ENCODE measurements around the gene TBC1D1.

The TBC1D1 gene

DNA sequence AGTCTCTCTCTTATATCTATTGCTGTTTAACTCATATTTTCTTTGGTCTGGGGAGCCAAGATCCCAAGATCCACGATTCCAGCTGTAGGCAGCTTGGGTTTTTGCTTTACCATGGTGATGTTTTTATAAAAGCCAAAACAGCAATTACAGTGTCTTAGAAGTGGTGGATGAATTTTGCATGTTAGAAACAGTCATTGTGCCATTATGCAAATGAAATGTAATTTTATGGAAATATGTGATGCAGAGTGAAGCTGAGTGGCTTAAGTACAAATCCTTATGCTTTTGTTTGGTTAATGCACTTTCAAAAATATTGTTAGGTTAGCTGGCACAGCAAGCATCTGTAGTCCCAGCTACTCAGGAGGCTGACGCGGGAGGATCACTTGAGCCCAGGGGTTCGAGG, 36.5 kb downstream of the TBC1D1 start:
- no peak for DNase-seq

DNA sequence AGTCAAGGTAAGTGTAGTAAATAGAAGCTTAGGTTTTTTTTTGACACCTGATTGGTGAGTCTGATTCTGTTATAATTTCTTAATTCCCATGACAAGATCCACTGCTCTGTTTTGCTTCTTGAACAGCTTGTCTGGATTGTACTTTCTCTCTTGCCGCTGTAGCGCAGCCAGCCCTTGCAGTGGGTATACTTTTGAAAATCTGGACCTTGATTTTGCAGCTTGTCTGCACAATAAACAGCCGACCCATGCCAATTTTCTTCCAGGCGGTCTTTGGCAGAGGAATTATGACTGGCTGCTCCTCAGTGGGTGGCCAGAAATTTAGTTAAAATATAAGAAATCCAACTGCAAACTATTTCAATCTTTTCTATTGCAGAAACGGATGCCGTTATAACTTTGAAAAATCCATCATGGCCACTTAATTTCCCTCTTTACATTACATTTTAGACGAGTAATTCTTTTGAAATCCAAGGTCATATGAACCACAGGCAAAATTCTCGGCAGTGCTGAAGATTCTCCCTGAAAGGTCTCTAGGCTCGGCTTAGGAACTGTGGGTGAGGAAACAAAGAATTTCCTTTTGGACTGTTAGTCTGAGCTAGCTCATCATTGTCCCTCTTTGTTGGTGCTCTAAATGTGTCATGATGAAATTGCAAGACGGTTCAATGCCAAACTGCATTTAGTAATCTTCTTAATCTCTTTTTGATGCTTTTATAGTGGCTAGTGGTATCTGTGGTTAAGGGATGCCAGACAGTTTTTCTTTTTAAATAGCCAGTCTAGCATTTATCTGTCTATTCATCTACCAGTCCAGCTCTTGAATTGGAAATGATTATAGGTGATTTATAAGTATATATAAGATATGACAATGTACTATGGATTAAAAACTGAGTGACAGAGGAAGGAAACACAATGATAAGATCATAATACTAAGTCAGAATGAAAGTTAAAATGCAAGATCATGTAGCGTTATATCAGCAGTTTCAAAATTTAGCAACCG, 37.8 kb downstream of the TBC1D1 start:
- DNase-seq: no peak

DNA sequence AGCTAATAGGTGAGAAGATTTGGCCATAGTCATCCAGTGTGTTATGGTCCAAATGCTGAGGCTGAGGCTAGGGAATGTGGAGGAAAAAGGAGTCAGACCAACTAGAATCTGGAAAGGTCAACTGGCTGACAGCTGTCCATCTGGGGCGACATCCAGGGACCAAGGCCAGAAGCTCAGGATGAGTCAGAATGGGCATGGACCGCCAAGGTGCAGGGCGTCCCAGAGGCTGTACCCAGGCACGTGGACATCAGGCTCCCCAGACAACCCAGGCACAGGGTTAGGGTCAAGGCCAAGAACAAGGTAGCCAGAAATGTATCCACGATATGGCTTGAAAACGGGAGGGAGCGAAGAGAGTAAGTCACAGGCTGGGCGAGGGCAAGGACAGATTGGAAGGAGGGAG, 43.2 kb downstream of the TBC1D1 start:
- DNase-seq: no peak

DNA sequence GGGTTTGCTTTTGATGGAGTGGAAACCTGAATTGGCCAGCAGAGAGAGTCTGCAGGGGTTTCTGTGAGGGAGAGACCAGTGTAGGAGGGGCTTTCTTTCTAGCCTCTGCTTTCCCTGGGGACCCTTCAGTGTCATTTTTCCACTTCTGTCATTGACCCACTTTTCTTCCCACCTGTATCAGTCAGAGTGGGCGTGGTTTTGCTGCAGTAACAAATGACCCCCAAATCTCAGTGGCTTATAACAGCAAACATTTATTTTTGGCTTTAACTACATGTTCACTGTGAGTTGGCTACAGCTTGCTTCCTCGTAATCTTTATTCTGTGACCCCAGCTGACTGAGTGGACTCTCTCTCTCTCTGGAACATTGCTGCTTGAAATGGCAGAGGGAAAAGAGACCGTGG, 43.7 kb downstream of the TBC1D1 start:
- DNase-seq: no peak

DNA sequence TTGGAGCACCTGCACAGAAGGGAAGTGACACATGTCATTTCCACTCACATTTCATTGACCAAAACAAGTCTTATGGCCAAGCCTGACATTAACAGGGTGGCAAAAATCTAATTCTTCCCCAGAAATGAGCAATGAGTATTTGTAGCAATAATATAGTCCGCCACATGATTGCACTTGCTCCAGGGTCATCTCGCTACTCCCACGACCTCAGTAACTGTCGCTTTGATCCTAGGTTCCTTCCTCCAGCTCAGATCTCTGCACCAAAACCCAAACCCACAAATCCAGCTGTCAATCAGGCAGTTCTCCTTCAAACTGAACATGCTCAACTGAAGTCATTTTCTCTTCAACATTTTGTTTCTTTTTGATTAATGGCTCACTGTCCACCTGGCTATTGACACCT, 44.1 kb downstream of the TBC1D1 start:
- no peak for DNase-seq

DNA sequence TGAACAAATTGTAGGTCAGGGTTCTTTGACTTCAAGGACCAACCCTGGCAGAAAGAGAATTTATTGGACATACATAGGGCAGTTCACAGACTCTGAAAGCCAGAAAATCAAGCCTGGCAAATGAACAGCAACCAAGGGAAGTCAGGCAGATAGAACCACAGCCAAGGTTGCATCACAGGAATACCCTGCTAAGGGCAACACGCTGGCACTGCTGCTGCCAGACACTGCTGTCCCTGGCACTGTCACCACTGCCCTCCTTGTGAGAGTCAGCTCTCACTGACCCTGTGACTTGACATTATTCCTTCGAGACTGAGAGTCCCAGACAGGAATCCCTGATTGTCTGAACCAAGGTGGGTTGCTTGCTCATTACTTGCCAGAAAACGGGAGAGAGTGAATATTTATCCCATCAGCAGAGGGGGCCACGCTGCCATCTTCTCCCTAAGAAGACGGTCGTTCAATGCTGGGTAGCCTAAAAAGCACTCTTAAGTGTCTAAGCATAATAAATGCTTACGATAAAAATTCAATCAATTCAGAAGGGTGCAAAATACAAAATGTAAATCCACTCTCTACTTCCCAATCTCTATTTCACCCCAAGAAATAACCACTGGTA, 46.1 kb downstream of the TBC1D1 start:
- DNase-seq: no peak

DNA sequence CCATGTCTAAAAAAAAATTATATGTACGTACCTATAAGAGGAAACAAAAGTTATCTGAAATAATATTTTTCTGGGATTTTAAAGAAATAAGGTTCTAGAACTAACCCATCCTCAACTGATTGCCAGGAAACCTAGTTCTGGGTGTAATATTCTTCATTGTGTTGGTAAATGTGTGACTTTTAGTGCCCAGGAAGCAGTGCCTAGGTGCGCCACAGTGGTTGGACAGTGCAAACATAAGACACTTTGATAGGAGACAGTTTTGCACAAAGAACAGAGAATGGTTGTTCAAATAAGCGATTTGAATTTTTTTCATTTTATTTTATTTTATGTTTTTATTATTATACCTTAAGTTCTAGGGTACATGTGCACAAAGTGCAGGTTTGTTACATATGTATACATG, 47.3 kb downstream of the TBC1D1 start:
- DNase-seq: no peak

DNA sequence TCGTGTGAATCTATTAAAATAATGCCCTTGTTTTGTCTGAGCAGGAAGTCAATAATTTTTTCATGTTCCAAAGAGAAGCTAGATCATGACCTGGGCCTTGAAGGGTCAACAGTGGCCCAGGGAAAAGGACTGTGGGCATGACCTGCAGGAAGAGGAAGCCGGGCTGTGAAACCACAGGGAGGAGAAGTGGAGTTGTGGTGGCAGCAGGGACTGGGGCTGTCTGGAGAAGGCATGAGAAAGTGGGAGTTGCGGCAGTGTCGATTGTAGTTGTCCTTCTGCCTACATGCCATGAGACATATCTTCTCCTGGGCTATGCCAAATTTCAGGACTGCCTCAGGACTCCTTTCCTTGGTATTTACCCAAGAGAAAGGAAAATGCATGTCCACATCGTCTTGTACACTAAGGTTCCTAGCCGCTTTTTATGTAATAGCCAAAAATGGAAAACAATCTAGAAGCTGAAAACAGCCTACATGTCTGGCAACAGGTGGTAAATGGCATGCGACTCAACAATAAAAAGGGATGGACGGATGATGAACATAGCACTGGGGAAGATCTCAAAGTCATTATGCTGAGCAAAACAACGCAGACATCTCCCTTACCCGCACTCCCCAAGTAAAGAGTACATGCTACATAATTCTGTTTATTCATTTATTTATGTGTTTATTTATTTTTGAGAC, 55.8 kb downstream of the TBC1D1 start:
- DNase-seq: no peak

DNA sequence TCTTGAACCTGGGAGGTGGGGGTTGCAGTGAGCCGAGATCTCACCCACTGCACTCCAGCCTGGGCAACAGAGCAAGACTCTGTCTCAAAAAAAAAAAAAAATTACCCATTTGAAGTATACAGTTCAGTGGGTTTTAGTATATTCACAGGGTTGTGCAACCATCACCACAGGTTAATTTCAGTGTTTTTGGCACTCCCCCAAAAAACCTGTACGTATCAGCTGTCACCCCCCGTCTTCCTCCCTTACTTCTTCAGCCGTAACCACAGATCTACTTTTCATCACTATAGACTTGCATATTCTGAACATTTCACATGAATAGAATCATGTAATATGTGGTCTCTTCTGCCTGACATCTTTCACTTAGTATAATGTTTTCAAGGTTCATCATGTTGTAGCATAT, 57.7 kb downstream of the TBC1D1 start:
- no peak for DNase-seq

DNA sequence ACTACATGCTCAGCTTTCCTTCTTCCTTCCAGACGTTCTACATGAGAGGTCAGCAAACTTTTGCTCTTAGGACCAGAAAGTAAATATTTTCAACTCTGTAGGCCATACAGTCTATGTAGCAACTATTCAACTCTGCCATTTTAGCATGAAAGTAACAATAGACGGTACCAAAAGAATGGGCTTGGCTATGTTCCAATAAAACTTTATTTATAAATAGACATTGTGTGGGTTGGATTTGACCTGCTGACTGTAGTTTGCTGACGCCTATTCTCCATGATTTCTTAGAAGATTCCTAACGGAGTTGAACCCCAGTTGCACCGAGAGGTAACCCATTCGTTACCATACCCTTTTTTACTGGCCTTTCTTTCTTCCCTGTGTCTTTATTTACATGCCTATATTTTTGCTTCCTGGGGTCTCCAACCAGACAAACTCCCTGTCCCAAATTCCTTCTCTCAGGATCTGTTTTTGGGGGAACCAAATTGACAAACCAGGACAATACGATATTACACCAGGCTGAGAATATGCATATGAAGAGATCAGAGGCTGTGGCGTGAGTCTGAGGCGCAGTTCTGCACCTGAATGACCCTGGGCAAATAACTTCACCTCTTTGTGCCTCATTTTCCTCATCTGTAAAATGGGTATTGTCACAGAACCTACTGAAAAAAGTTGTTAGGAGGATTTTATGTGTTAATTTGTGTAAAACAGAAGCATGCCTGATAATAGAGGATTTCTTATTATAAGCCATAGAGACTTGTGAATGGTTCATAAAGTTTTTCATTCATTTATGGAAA, 58.9 kb downstream of the TBC1D1 start:
- DNase-seq: no peak

DNA sequence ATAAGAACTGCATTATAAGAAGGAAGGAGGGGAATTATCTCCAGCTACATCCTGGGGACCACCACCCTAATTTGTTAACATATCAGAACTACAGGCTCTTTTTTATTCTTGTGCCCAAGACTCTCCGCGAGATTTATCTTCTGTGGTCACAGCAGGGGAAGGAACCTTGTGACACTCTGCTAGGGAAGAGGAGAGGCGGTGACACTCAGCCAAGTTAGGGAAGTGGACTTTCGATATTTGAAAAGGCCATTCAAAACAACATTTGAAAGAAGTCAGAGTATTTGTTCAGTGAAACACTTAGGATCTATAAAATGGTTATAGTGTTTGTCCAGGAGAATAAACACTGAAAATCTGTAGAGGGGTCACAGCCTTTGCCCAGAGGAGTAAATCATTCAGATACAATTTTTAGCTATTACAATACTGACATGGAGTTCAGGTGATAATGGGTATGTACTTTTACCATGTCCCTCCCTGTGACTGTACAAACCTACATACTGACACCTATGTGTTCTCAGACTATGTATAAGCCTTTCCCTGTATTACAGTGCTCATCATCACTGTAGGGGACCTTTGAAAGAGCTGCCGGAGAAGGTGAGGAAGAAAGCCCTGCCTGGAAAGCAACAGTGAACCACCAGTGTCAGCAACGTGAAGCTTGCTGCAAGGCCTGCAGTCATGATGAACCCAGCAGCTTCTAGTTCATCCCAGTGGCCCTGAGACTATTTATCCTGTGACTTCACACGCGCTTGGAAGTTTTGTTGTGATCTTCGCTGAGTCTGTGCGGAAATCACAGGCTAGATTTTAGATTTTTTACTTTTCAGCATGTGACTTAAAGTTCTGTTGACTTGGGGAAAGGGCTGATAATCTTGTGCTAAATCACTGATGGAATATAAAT, 60.8 kb downstream of the TBC1D1 start:
- no peak for DNase-seq

DNA sequence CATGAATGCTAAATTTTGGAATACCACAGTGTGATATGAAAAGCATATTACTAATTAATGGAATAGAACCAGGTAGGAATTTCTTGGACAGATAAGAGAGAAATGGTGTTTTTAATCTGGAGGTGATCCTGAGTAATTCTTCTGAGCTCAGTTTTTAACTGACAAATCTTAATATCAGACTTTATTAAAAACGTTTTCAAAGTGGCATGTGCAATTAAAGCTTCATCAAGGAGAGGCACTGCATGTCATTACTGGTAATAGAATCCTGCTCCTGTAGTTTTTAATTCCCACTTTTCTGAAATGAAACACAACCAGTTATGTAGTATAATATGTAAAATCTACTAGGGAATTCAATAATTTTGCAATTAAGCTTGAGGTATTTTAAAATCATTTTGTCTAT, 62.3 kb downstream of the TBC1D1 start:
- DNase-seq: no peak

DNA sequence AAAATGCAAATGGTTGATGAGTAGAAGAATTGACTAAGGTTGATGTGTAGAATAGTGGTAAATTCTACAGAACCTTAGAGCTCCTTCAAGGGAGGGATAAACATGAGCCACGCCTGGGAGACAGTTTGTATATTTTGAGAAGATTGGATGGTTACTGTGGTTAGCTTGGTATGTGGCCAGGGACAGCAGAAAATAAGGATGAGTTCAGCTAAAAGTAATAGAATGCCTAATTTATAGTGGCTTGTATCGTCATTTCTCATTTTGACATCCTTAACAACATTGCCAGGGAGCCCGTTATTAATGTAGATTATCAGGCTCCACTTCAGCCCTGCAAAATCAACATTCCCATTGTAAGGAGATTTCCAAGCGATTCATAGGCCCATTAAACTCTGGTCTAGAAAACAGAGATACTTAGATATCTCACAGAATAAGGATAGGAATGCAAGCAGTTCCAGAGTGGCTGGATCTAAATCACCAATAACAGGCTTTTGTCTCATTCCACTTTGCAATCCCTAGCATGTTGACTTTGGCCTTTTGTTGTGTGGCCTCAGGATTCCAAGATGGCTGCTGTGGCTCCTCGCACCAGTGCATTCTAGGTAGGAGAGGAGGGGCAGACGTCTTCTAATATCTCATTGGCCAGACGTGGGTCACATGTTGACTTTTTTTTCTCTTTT, 62.9 kb downstream of the TBC1D1 start:
- no peak for DNase-seq

DNA sequence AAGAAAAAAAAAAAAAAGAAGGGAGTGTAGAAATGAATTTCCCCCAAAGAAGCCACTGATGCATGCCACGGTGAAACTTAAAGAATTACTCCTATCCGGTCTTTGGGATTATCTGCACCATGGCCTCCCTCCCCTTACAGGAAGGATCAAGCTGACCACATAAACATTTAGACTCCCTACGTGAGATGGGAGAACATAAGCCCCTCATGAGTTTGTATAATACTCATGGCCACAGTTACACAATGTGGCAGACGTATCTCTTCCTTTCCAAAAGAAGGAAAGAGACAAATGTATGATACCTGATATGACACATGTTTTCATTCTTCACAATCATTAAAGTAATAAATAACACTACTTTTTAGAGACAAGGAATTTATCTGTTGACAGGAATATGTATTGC, 66.1 kb downstream of the TBC1D1 start:
- no peak for DNase-seq

DNA sequence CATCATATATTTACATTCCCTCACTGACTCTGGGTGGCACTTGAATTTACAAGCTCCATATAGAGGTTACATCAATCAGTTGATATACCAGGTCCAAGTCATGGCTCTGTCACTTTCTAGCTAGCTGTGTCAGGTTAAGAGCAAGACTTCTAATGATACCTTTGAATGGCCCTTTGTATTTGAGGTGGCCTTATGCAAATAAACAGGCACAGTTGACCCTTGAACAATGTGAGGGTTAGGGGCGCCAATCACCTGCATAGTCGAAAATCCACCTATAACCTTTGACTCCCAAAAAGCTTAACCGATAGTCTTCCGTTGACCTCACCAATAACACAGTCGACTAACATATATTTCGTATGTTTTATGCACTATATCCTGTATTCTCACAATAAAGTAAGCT, 68.0 kb downstream of the TBC1D1 start:
- no peak for DNase-seq

DNA sequence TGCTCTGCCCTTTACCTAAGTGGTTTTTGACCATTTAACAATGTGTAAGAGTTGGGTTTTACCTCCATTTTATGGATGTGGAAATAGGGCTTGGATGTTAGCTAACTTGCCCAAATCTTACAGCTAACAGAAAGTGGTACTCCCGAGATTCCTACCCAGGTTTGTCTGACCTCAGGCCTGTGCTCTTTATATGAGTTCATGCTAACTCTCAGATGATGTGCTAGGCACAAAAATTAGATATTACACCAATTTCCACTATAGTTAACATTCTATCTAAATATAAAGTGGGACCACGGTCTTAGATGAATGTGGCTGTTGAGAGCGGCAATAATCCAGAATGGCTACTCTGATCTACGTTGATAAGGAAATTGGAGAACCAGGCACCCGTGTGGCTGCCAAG, 69.2 kb downstream of the TBC1D1 start, which contains the start of gene PTTG2:
PTTG2 (plus strand) TSS at position 301 of the 400 bp plus-strand sequence; CDS start at position 338, 37 bp downstream.
- DNase-seq: no peak

DNA sequence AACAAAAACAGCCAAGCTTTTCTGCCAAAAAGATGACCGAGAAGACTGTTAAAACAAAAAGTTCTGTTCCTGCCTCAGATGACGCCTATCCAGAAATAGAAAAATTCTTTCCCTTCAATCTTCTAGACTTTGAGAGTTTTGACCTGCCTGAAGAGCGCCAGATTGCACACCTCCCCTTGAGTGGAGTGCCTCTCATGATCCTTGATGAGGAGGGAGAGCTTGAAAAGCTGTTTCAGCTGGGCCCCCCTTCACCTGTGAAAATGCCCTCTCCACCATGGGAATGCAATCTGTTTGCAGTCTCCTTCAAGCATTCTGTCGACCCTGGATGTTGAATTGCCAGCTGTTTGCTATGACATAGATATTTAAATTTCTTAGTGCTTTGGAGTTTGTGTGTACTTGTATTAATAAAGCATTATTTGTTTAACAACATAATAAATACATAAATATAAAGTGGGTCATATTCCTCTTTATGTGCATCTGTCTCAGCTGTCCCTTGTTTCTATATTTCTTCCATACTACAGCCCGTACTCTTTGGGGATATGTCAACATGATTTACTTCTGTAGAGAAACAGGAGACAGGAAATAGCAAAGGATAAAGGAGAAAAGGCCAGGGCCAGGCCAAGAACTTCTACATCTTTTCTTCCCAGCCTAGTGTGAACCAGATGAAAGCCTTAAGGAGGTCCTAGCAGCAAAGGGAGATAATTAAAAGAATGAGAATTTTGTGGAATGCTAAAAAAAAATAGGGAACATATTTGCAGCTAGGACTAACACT, 70.0 kb downstream of the TBC1D1 start:
- no peak for DNase-seq

DNA sequence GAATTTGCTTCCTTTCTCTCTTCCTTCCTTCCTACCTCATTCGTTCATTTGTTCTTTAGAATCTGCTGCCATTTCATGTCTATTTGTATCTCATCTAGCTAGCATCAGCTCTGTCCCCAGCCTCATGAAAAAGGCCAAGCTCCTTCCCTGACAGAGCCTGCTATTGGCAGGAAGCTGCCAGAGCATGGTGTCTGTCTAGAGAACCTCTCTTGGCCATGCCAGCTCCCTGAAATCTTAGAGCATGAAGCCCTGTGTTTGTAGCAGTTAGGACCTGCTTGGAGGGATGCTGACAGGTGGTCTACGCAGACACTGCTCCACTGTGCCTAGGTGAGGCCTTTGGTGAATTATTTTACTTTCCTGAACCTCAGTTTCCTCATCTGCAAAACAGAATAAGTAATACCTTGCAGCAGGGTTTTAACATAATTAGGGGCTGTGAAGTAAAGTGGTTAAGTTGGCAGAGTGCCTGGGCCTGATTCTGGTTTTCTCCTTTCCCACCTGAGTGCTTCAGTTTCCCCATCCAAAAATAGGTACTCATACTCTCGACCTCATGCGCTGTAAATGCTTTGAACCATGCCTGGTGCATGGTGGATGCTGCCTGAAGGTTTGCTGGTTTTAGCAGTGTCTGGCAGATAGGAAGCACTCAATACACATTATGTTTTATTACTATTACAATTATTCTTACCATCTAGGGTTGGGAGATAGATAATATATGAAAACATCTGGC, 74.0 kb downstream of the TBC1D1 start:
- DNase-seq: no peak

DNA sequence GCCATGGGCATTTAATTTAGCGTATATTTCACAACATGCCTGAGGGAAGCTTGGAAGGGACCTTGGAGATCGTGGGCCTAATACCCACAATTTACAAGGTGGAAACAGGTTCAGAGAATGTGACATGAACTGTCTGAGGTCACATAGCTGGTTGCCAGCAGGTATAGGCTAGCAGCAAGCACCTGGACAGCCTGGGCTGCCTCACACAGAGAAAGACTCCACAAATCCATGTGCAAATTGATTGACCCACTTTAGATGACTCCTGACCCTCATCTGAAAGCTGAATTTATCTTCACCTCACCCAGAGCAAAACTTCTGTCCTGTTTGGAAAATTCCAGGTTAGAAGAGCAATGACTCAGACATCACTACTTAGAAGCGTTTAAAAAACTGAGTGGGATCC, 75.2 kb downstream of the TBC1D1 start:
- no peak for DNase-seq

DNA sequence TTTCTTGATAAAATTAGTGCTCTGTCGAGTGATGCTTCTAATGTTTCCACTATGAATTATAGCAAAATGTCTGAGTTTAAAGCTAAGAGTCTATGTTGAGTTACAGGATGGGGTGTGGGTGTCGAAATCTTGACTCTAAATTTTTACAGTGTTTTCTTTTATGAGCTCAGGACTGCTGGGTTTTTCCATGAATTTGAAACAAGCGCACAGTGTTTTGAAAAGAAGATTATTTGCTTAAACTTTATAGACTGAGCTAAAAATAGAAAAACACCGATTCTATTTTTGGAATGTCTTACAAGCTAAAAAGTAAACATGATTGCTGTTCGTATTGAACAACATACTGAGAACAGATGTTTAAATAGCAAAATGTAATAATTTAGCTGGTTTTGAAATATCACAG, 76.9 kb downstream of the TBC1D1 start:
- DNase-seq: no peak
